A549 (cell line): ENCODE measurements around the gene GNAI2. TPM values are rescaled to one million over a fixed set of nuclear protein-coding genes. Genes with fewer than 3 reads are reported as not detected.

Source experiments
- ATAC-seq, 2 experiments: fragments of 200-7000 bp in 1 of 2; fragments of >200 bp in 1 of 2; cut with Nextera tagmentation in 1 of 2; cut with Tn5 transposase in 1 of 2; 3 replicates each; pipeline versions ENCODE4 v1.8.0 to v1.9.1; 2018 to 2020; ENCODE audit warnings: mild to moderate bottlenecking in 1 of 2, moderate library complexity in 1 of 2
- CTCF ChIA-PET: fragments of 300-600 bp; sonication (Branson Sonifier 250); formaldehyde crosslinking; extraction: SDS; loops from one replicate; lab custom pipeline; 2021; ENCODE audit warnings: antibody characterized with exemption, inconsistent platforms; lab: Yijun Ruan, JAX
- POLR2A ChIA-PET: fragments of 350-600 bp; formaldehyde crosslinking; extraction: SDS; loops from one replicate; lab custom pipeline; 2021; ENCODE audit warnings: antibody characterized with exemption, inconsistent platforms; lab: Yijun Ruan, JAX
- DNase-seq, 2 experiments: peaks; one replicate each; pipeline versions ENCODE4 v3.0.0 to v3.0.0-alpha.2; 2011 to 2016; ENCODE audit warnings: low read depth in 1 of 2, low spot score in 1 of 2
- FAIRE-seq: peaks from 2 replicates; lab custom pipeline; 2011; peaks lifted over from hg19 to GRCh38; lab: Jason Lieb, UNC
- H3K27ac ChIP-seq, 2 experiments: fragments of >200 bp; sonication (Bioruptor Twin); formaldehyde crosslinking; 3 replicates each; pipeline ENCODE4 v1.5.1; 2016 to 2017
- H3K4me1 ChIP-seq: fragments of >200 bp; sonication (Bioruptor Twin); formaldehyde crosslinking; 3 replicates; pipeline ENCODE4 v1.6.1; 2016
- H3K4me2 ChIP-seq: fragments of >200 bp; sonication (Bioruptor Twin); formaldehyde crosslinking; 3 replicates; pipeline ENCODE4 v1.6.1; 2016
- H3K4me3 ChIP-seq: fragments of >200 bp; sonication (Bioruptor Twin); formaldehyde crosslinking; 3 replicates; pipeline ENCODE4 v1.5.1; 2016
- H3K9me3 ChIP-seq: fragments of >200 bp; sonication (Bioruptor Twin); formaldehyde crosslinking; 3 replicates; pipeline ENCODE4 v1.6.1; 2016
- BHLHE40 ChIP-seq: IDR thresholded peaks from 2 replicates; pipeline ENCODE4 v1.6.1; 2012; ENCODE audit warnings: low read depth, low read length, inconsistent platforms
- CBX2 ChIP-seq: fragments of 200-600 bp; sonication (generic); IDR thresholded peaks from 2 replicates; pipeline ENCODE4 v1.6.1; 2016; ENCODE audit warnings: low read depth, mild to moderate bottlenecking, borderline replicate concordance
- E2F6 ChIP-seq: IDR thresholded peaks from 2 replicates; pipeline ENCODE4 v1.6.1; 2012; ENCODE audit warnings: low read depth, borderline replicate concordance
- EHF ChIP-seq: fragments of 250-450 bp; sonication (Bioruptor Pico); IDR thresholded peaks from 2 replicates; pipeline ENCODE4 v1.5.0; 2020; ENCODE audit warnings: mild to moderate bottlenecking
- ESRRA ChIP-seq: fragments of 150-350 bp; IDR thresholded peaks from 2 replicates; pipeline ENCODE4 v1.6.1; 2014; ENCODE audit warnings: mild to moderate bottlenecking, low read length, borderline replicate concordance
- FOXS1 ChIP-seq: fragments of 250-450 bp; sonication (Bioruptor Pico); IDR thresholded peaks from 2 replicates; pipeline ENCODE4 v1.5.0; 2020; ENCODE audit warnings: mild to moderate bottlenecking, moderate library complexity
- GATA3 ChIP-seq: IDR thresholded peaks from 2 replicates; pipeline ENCODE4 v1.6.1; 2012; ENCODE audit warnings: borderline replicate concordance
- HDAC2 ChIP-seq: fragments of 200-600 bp; sonication (generic); IDR thresholded peaks from 2 replicates; pipeline ENCODE4 v1.6.1; 2016
- HEYL ChIP-seq: fragments of 250-450 bp; sonication (Bioruptor Pico); IDR thresholded peaks from 2 replicates; pipeline ENCODE4 v1.8.0; 2021; ENCODE audit warnings: mild to moderate bottlenecking, moderate library complexity
- HOXA7 ChIP-seq: fragments of 250-450 bp; sonication (Bioruptor Pico); IDR thresholded peaks from 2 replicates; pipeline ENCODE4 v1.5.0; 2020; ENCODE audit warnings: mild to moderate bottlenecking, moderate library complexity
- JUNB ChIP-seq: fragments of >200 bp; sonication (Bioruptor Twin); formaldehyde crosslinking; IDR thresholded peaks from 2 replicates; pipeline ENCODE4 v1.6.1; 2016
- KDM1A ChIP-seq: fragments of 200-600 bp; sonication (generic); IDR thresholded peaks from 2 replicates; pipeline ENCODE4 v1.6.1; 2016; ENCODE audit warnings: low read depth, mild to moderate bottlenecking
- KDM5A ChIP-seq: fragments of 200-600 bp; sonication (generic); IDR thresholded peaks from 2 replicates; pipeline ENCODE4 v1.6.1; 2016; ENCODE audit warnings: antibody characterized with exemption, mild to moderate bottlenecking
- MAFK ChIP-seq: fragments of 450-650 bp; IDR thresholded peaks from 2 replicates; pipeline ENCODE4 v1.6.1; 2014; ENCODE audit not compliant: partially characterized antibody
- MYC ChIP-seq: IDR thresholded peaks from 2 replicates; pipeline ENCODE4 v1.6.1; 2012; ENCODE audit warnings: mild to moderate bottlenecking, inconsistent platforms, low read length, improper control_type of control experiment, borderline replicate concordance
- PBX3 ChIP-seq: IDR thresholded peaks from 2 replicates; pipeline ENCODE4 v1.6.1; 2012
- RARB ChIP-seq: fragments of 250-450 bp; sonication (Bioruptor Pico); IDR thresholded peaks from 2 replicates; pipeline ENCODE4 v1.8.0; 2021; ENCODE audit warnings: mild to moderate bottlenecking, moderate library complexity
- RFX5 ChIP-seq: fragments of 450-650 bp; IDR thresholded peaks from 2 replicates; pipeline ENCODE4 v1.7.1; 2014; ENCODE audit warnings: antibody characterized with exemption, mild to moderate bottlenecking, moderate library complexity
- RNF2 ChIP-seq: fragments of 200-600 bp; sonication (generic); IDR thresholded peaks from 2 replicates; pipeline ENCODE4 v1.6.1; 2016; ENCODE audit warnings: low read depth, mild to moderate bottlenecking, antibody characterized with exemption, moderate library complexity, borderline replicate concordance
- ZC3H11A ChIP-seq: fragments of 450-650 bp; IDR thresholded peaks from 2 replicates; pipeline ENCODE4 v1.6.1; 2014; ENCODE audit warnings: antibody characterized with exemption, mild to moderate bottlenecking
- WGBS: methylation state at CpG from one replicate; pipeline ENCODE4 v1.1.6; 2017; ENCODE audit errors: missing lambda C conversion rate; 5-methylcytosine and 5-hydroxymethylcytosine counted together
- polyA plus RNA-seq, 4 experiments: library from polyadenylated mRNA; depleted of rRNA in 3 of 4; stranded (reverse); fragments of >200 nt; fragmentation: RNase III in 1 of 4; extraction: RNeasy Plus Mini Kit Qiagen cat#74134 plus additional on column Dnase treatment in 1 of 4; gene quantifications; 2 replicates in 3 of 4; 3 replicates in 1 of 4; pipeline ENCODE4 v1.2.3, GENCODE V29; 2011 to 2017
- TF ChIP-seq, protein P1 (sequence below): fragments of >200 bp; sonication (Bioruptor Twin); formaldehyde crosslinking; IDR thresholded peaks from 2 replicates; pipeline ENCODE4 v1.6.1; 2016
- TF ChIP-seq, protein P2 (sequence below): fragments of 450-650 bp; IDR thresholded peaks from 2 replicates; pipeline ENCODE4 v1.6.1; 2014; ENCODE audit warnings: antibody characterized with exemption
- TF ChIP-seq, protein P3 (sequence below): fragments of >200 bp; sonication (Bioruptor Twin); formaldehyde crosslinking; IDR thresholded peaks from 3 replicates; pipeline ENCODE4 v1.5.1; 2016
- TF ChIP-seq, protein P4 (sequence below): IDR thresholded peaks from 2 replicates; pipeline ENCODE4 v1.6.1; 2012
- TF ChIP-seq, protein P5 (sequence below): fragments of 150-350 bp; IDR thresholded peaks from 2 replicates; pipeline ENCODE4 v1.6.1; 2014; ENCODE audit warnings: low read depth, mild to moderate bottlenecking, low read length

Gene GNAI2
- polyA plus RNA-seq, 2 of the 4 experiments (the other 2 are of a cell fraction) = 47.4 to 67.8 TPM

GRCh38 chr3:50215529-50215928 lies 20.5 kb upstream of the GNAI2 start:
- no peak overlapping the region for H3K4me3 ChIP-seq
- no peak overlapping the region for H3K27ac ChIP-seq
- no peaks in the 10 kb centered on the region for H3K4me1 ChIP-seq
- H3K9me3 ChIP-seq = no peaks in the 10 kb centered on the region
- FAIRE-seq = no peak
- H3K4me2 ChIP-seq = no peak overlapping the region
- TF ChIP-seq ESRRA (no peak), HOXA7 (CRISPR knock-in tag) (no peak), E2F6 (no peak), HDAC2 (no peak)
- TF ChIP-seq, protein P1, sequence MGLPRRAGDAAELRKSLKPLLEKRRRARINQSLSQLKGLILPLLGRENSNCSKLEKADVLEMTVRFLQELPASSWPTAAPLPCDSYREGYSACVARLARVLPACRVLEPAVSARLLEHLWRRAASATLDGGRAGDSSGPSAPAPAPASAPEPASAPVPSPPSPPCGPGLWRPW = no peak
- TF ChIP-seq, protein P2, sequence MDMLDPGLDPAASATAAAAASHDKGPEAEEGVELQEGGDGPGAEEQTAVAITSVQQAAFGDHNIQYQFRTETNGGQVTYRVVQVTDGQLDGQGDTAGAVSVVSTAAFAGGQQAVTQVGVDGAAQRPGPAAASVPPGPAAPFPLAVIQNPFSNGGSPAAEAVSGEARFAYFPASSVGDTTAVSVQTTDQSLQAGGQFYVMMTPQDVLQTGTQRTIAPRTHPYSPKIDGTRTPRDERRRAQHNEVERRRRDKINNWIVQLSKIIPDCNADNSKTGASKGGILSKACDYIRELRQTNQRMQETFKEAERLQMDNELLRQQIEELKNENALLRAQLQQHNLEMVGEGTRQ = no peak
- TF ChIP-seq, all 56 proteins: peak for 0
- DNase-seq (no peak), ATAC-seq (no peak)
- WGBS = no CpG with 5 or more reads among the region's 9 CpGs
- CTCF ChIA-PET = interaction anchor here (1.4 to 25.9 kb wide), 3 partner anchors 11 to 25 kb away, joined by 4 to 550 read pairs (median 17); partner anchors contain the start of gene GNAT1
- POLR2A ChIA-PET = interaction anchor here (0.6 kb wide), 1 partner anchor 15 kb away, joined by 3 read pairs; no protein-coding TSS in a partner anchor

DNA sequence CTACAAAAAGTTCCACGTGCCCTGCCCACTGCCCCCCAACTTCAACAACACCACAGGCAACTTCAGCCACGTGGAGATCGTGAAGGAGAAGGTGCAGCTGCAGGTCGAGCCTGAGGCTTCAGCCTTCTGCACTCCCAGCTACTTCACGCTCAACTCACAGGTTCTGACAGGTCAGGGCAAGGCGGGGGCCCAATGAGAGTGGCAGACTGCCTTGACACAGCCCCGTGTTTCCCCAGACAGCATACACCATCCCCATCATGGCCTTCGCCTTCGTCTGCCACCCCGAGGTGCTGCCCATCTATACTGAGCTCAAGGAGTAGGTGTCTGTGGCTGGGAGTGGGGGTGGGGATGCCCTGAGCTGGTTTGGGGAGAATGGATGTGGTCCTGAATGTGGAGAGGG lies 18.3 kb upstream of the GNAI2 start:
- TF ChIP-seq, protein P1 = no peak
- TF ChIP-seq ESRRA = no peak
- TF ChIP-seq RFX5 = no peak
- TF ChIP-seq EHF (CRISPR knock-in tag) = no peak
- no peak for TF ChIP-seq PBX3
- TF ChIP-seq JUNB = no peak
- TF ChIP-seq, all 56 proteins: peak for 0
- ATAC-seq = no peak
- ChIA-PET POLR2A (no interaction called here), CTCF (interaction anchor here (0.9 to 25.9 kb wide), 3 partner anchors 8 to 97 kb away, joined by 3 to 550 read pairs (median 17); partner anchors contain the start of gene GNAT1)
- H3K4me2 ChIP-seq = no peak overlapping the region
- no peak overlapping the region for H3K27ac ChIP-seq
- H3K4me1 ChIP-seq = no peaks in the 10 kb centered on the region
- WGBS = 30% methylated on average over 6 of the region's 10 CpGs
- H3K9me3 ChIP-seq = no peaks in the 10 kb centered on the region
- H3K4me3 ChIP-seq = no peak overlapping the region
- no peak for FAIRE-seq
- no peak for DNase-seq

DNA sequence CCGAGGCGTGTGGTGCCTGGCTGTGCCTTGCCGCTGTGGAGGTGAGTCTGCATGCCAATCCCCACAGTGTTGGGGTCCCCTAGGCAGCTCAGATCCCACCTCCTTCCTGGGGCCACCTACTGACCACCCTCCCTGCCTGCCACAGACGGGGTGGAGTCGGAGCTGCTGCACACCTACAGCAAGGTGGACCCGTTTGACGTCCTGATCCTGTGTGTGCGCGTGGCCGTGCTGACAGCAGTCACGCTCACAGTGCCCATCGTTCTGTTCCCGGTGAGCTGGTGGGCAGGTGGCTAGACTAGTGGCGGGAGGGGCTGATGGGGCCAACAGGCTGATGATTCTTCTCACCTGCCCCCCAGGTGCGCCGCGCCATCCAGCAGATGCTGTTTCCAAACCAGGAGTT lies 17.6 kb upstream of the GNAI2 start:
- no peaks in the 10 kb centered on the region for H3K4me1 ChIP-seq
- no peaks in the 10 kb centered on the region for H3K9me3 ChIP-seq
- no peak overlapping the region for H3K4me3 ChIP-seq
- TF ChIP-seq KDM5A (no peak), BHLHE40 (no peak), RARB (CRISPR knock-in tag) (no peak), RNF2 (no peak), EHF (CRISPR knock-in tag) (no peak), MYC (no peak), CBX2 (no peak), ZC3H11A (no peak), FOXS1 (CRISPR knock-in tag) (no peak), KDM1A (no peak), HEYL (CRISPR knock-in tag) (no peak), GATA3 (no peak), MAFK (no peak)
- TF ChIP-seq, protein P3, sequence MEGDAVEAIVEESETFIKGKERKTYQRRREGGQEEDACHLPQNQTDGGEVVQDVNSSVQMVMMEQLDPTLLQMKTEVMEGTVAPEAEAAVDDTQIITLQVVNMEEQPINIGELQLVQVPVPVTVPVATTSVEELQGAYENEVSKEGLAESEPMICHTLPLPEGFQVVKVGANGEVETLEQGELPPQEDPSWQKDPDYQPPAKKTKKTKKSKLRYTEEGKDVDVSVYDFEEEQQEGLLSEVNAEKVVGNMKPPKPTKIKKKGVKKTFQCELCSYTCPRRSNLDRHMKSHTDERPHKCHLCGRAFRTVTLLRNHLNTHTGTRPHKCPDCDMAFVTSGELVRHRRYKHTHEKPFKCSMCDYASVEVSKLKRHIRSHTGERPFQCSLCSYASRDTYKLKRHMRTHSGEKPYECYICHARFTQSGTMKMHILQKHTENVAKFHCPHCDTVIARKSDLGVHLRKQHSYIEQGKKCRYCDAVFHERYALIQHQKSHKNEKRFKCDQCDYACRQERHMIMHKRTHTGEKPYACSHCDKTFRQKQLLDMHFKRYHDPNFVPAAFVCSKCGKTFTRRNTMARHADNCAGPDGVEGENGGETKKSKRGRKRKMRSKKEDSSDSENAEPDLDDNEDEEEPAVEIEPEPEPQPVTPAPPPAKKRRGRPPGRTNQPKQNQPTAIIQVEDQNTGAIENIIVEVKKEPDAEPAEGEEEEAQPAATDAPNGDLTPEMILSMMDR = no peak
- TF ChIP-seq, protein P1 = no peak
- TF ChIP-seq, protein P4, sequence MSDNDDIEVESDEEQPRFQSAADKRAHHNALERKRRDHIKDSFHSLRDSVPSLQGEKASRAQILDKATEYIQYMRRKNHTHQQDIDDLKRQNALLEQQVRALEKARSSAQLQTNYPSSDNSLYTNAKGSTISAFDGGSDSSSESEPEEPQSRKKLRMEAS = no peak
- TF ChIP-seq, protein P5, sequence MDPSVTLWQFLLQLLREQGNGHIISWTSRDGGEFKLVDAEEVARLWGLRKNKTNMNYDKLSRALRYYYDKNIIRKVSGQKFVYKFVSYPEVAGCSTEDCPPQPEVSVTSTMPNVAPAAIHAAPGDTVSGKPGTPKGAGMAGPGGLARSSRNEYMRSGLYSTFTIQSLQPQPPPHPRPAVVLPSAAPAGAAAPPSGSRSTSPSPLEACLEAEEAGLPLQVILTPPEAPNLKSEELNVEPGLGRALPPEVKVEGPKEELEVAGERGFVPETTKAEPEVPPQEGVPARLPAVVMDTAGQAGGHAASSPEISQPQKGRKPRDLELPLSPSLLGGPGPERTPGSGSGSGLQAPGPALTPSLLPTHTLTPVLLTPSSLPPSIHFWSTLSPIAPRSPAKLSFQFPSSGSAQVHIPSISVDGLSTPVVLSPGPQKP = no peak
- POLR2A ChIA-PET = no interaction called here
- DNase-seq = no peak
- FAIRE-seq = no peak
- CTCF ChIA-PET = interaction anchor here (1.2 to 25.9 kb wide), 4 partner anchors 8 to 28 kb away, joined by 3 to 550 read pairs (median 12); partner anchors contain the start of gene GNAT1
- H3K27ac ChIP-seq = no peak overlapping the region
- ATAC-seq = no peak
- WGBS = 86% methylated on average over 8 of the region's 17 CpGs
- H3K4me2 ChIP-seq = no peak overlapping the region
